GM12891 (cell line): ENCODE results near the gene GOLPH3.

ENCODE experiments used
- POLR2A ChIP-seq: IDR thresholded peaks from 2 replicates; pipeline ENCODE4 v1.6.1; 2011; ENCODE audit warnings: low read depth, low read length, control low read depth
- POLR2AphosphoS5 ChIP-seq: IDR thresholded peaks from 2 replicates; pipeline ENCODE4 v1.6.1; 2011; ENCODE audit warnings: low read depth, low read length, control low read depth
- SPI1 ChIP-seq: IDR thresholded peaks from 2 replicates; pipeline ENCODE4 v1.6.1; 2011; ENCODE audit warnings: low read depth, low read length, control low read depth

GRCh38 chr5:32102254-32102986 is 71.7 kb downstream of the GOLPH3 start:
- TF ChIP-seq POLR2AphosphoS5 (no peak), POLR2A (no peak), SPI1 (no peak)
